ENCODE results near the gene GIPC1. TPM values are rescaled to one million over a fixed set of nuclear protein-coding genes. Genes with fewer than 3 reads are reported as not detected.
"Not testable (repeated sequence)": the region's sequence is repeated elsewhere in the genome, so short reads cannot be mapped to it uniquely, and the experiment has no call there.

The GIPC1 gene, protein sequence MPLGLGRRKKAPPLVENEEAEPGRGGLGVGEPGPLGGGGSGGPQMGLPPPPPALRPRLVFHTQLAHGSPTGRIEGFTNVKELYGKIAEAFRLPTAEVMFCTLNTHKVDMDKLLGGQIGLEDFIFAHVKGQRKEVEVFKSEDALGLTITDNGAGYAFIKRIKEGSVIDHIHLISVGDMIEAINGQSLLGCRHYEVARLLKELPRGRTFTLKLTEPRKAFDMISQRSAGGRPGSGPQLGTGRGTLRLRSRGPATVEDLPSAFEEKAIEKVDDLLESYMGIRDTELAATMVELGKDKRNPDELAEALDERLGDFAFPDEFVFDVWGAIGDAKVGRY
- polyA plus RNA-seq, result 10.1 TPM

DNA sequence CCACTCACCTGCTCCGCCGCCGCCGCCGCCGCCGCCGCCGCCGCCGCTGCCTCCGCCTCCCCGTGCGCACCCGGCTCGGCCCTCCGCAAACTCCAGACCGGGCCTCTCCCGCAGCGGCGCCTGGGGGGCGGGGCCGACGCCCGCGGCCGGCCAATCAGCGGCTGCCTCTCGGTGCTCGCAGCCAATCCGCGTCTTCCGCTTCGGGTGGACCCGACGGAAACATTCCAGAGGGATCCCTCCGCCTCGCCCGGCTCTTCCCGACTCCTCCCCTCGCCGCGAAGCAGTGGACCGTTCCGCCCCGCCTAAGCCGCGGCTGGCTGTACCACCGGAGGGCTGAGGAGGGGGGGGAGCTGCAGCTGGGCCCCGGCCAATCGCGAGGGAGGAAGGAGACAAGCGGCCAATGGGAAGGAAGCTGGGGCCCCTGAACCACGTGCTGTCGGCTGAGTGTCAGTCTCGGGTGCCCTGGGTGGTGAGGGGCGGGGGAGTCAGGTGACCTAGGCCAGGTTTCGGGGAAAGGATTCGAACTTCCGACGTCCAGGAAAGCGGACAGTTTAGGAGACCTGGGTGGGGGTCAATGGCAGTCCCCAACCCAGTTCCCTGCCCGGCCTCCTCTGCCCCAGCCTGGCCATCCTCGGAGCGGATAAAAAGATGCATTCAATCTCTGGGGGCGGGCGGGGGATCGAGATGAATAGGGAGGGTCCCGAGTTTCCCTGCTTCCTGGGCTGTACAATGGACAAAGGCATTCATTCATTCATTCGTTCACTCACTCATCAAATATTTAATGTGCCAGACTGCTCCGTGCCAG lies at the start of gene GIPC1:
Gene GIPC1 (minus strand): TSS at position 99 of the 805 bp plus-strand sequence. CDS start 13,151 bp downstream, outside the sequence.
- Mint-ChIP-seq H3K4me3 (peak within 1 kb of the TSS; percentile 79 to 92 (median 84)), H3K4me1 (peaks cover 5 to 13% (median 13%) of the 10 kb centered on the region in 3 donors), H3K36me3 (no peaks in the 10 kb centered on the region), H3K9me3 (no peaks in the 10 kb centered on the region), H3K27ac (peak within 1 kb of the TSS in 2 of 3 donors; percentile 56 to 77), H3K27me3 (no peaks in the 10 kb centered on the region)

DNA sequence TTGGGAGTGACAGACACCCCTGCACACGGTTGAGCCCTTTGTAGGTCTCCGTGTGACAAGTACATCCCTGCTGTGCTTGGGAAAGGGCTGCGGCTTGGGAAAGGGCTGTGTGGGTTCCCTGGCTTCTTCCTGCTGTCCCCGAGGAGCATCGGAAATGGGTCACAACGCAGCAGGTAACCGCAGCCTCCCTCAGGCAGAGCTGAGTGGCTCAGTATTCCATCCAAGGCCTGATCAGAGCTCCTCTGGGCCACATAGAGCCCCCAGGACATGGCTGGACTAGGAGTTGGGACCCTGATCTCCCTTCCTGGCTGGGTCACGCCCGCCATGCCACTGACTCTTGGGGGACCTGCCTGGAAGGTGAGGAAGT lies 49.8 kb upstream of the GIPC1 start:
- Mint-ChIP-seq H3K36me3 (peaks cover 4% of the 10 kb centered on the region), H3K4me3 (peak overlapping the region in 1 of 4 donors; percentile 60), H3K4me1 (peaks cover 9 to 14% (median 12%) of the 10 kb centered on the region in 3 donors), H3K27ac (no peak overlapping the region), H3K27me3 (no peaks in the 10 kb centered on the region), H3K9me3 (no peaks in the 10 kb centered on the region)

DNA sequence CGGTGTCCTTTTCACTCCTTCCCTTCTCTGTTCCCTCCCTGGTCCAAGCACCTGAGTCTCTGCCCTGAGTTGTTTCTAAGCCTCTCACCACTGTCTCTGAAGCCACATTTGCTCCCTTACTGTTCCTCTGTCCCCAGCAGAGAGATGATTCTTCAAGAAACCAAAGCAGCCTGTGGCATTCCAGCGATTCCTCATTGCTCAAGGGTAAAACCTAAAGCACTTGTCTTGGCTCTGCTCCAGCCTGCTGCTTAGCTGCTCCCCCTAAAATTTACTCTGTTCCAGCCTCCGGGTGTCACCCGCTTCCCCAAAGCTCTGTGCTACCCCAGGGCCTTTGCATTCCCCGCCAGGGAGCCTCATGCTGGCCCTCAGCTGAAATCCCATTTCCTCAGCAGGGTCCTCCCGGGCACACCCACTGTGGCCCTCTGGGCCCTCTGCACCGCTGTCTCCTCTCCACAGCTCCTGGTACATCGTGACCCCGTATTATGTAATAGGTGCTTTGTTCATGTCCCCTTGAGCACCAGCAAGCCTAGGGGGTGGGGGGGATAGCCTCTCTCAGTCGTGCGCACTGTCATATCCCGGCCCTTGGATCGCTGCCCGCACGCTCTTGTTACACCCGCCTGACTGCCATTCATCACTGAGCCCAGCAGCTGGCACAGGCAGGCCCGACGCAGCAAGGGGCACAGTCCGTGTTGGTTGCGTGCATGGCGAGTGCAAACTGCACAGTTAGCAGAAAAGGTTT lies 49.2 kb upstream of the GIPC1 start:
- H3K9me3 Mint-ChIP-seq, result no peaks in the 10 kb centered on the region
- H3K4me3 Mint-ChIP-seq, result peak overlapping the region in 1 of 4 donors; percentile 27
- peaks cover 7 to 10% (median 7%) of the 10 kb centered on the region in 3 donors for H3K4me1 Mint-ChIP-seq
- no peaks in the 10 kb centered on the region for H3K27me3 Mint-ChIP-seq
- peaks cover 4% of the 10 kb centered on the region for H3K36me3 Mint-ChIP-seq
- no peak overlapping the region for H3K27ac Mint-ChIP-seq

DNA sequence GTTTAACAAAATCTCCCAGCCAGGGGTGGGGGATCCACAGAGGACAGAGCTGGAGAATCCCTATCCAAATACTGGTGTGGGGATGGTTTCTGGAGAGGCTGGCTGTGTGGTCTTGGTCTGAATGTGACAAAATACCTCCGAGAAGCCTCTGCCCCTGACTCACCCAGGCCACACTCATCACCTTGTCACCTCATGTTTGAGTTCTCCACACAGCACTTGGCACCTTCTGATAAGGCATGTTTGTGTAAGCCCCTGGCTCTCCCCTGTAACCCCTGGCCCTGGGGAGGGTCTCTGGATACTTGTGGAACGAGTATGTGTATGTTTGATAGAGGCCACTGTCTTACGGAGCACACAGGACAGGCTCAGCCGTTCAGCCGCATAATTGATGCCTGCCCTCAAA lies 48.1 kb upstream of the GIPC1 start:
- Mint-ChIP-seq H3K27me3 (no peaks in the 10 kb centered on the region), H3K4me3 (no peak overlapping the region), H3K27ac (no peak overlapping the region), H3K9me3 (no peaks in the 10 kb centered on the region), H3K36me3 (peaks cover 4% of the 10 kb centered on the region), H3K4me1 (peaks cover 7 to 8% (median 8%) of the 10 kb centered on the region in 3 donors)

DNA sequence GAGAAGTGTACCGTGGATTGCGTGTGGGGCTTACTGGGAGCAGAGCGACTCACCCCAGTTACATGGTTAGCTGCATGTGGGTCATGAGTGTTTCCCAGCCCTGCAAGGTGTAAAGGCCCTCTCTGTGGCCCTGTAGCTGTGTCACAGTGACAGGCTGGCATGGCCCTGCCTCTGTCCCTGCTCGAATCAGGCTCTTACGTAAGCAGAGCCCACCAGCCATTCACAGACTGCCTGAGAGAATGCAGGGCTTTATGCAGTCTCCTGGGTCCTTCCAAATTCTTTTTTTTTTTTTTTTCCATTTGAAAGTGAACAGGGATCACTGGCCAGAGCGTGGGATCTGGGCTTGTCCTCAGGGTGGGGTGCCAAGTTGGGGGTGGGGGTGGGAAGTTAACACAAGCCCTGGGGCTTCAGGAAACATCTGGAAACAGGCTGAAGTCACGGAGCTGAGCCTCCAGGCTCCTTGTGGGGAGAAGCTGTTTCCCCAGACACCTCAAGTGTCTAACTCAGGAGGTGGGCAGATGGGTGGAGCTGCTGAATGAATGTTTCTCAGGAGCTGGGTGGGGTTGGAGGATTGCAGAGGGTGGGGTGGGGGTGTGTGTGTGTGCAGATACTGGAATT lies 46.9 kb upstream of the GIPC1 start:
- Mint-ChIP-seq H3K9me3 (no peaks in the 10 kb centered on the region), H3K27me3 (no peaks in the 10 kb centered on the region), H3K36me3 (peaks cover 5% of the 10 kb centered on the region), H3K4me1 (peaks cover 6 to 8% (median 7%) of the 10 kb centered on the region in 3 donors), H3K4me3 (peak overlapping the region in 1 of 4 donors; percentile 41), H3K27ac (no peak overlapping the region)

DNA sequence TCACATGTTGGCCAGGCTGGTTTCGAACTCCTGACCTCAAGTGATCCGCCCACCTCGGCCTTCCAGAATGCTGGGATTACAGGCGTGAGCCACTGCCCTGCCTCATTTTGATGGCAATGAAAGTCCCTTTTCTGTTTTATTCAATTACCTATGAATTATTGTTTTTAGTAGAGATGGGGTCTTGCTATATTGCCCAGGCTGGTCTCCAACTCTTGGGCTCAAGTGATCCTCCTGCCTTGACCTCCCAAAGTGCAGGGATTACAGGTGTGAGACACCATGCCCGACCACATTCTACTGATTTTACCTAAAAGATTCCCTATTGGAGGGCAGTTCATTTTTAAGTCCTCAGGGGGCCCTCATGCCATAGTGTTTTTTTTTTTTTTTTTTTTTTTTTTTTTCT lies 46.1 kb upstream of the GIPC1 start:
- H3K27ac Mint-ChIP-seq, H3K4me3 Mint-ChIP-seq, H3K4me1 Mint-ChIP-seq, H3K27me3 Mint-ChIP-seq, H3K36me3 Mint-ChIP-seq, H3K9me3 Mint-ChIP-seq: not testable (repeated sequence)

DNA sequence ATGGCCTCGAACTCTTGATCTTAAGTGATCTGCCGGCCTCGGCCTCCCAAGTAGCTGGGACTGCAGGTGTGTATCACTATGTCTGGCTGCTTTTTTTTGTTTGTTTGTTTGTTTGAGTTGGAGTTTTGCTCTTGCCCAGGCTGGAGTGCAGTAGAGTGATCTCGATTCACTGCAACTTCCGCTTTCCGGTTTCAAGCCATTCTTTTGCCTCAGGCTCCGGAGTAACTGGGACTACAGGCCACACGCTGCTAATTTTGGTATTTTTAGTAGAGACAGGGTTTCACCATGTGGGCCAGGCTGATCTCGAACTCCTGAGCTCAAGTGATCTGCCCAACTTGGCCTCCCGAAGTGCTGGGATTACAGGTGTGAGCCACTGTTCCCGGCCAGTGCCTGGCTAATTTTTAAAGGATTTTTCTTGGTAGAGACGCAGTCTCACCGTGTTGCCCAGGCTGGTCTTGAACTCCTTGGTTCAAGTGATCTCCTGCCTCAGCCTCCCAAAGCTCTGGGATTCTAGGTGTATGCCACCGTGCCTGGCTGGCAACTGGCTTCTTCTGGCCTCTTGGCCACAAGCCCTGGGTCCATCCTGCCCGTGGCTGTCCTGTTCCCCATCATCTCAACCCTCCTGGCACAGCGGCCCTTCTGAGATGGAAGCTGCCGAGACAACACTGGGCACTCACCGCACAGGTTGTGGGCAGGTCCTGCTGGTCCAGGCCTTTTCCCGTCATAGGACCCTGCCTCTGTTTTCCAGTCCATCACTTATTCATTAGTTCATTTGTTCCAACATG lies 45.0 kb upstream of the GIPC1 start:
- H3K27me3 Mint-ChIP-seq, result no peaks in the 10 kb centered on the region
- H3K4me3 Mint-ChIP-seq, result no peak overlapping the region
- H3K36me3 Mint-ChIP-seq, result peaks cover 5% of the 10 kb centered on the region
- no peaks in the 10 kb centered on the region for H3K9me3 Mint-ChIP-seq
- no peak overlapping the region for H3K27ac Mint-ChIP-seq
- H3K4me1 Mint-ChIP-seq, result peaks cover 3 to 10% (median 8%) of the 10 kb centered on the region in 3 donors

DNA sequence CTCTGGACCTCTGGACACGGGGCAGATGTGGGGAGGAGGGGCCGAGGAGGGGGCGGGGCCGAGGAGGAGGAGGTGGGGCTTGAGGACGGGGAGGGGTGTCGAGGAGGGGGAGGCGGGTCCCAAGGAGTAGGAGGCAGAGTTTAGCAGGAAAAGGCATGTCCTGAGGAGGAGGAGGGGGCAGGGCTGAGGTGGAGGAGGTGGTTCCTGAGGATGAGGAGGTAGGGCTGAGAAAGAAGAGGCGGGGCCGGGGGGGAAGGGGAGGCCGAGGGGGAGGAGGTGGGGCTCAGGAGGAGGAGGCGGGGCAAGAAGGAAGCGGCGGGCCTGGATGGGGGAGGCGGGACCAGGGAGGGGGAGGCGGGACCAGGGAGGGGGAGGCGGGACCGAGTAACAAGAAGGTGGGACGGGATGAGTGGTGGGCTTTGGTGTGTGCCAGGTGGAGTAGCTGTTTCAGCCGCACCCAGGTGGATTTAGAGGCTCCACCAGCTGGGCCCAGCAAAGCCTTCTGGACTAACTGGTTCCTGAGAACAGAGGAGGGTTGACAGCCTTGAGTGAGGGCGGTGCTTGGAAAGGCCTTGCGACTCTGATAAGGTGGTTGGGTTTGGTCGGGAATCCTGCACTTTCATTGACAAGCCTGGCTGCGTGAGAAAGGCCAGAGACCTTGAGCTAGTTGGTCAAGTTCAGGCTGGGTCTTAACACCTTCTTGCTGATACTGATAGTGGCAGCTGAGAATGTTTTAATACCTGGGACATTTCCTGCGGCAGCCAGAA lies 41.2 kb upstream of the GIPC1 start:
- Mint-ChIP-seq H3K4me3 (no peak overlapping the region), H3K27me3 (no peaks in the 10 kb centered on the region), H3K9me3 (no peaks in the 10 kb centered on the region), H3K4me1 (peaks cover 0 to 12% (median 4%) of the 10 kb centered on the region in 3 donors), H3K36me3 (peaks cover 6% of the 10 kb centered on the region), H3K27ac (peak overlapping the region in 1 of 3 donors; percentile 50)

DNA sequence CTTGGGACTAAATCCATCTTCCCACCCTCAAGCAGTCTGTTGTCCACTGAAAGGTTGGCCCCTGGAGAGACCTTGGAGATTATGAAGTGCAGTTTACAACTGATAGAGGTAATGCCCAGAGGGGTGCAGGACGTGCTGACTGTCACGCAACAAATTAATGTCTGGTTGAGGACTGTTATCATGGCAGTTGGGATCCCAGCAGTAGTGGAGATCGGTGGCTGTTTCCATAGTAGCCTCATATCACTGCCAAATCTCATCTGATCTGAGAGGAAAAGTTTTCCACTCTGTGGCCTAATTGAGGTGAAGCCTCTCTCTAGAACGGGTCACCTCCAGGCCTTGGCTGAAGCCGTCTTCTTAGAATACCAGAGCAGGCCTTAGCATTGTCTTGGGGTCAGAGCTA lies 37.5 kb upstream of the GIPC1 start:
- no peak overlapping the region for H3K27ac Mint-ChIP-seq
- no peaks in the 10 kb centered on the region for H3K9me3 Mint-ChIP-seq
- peak overlapping the region in 1 of 4 donors; percentile 25 for H3K4me3 Mint-ChIP-seq
- H3K27me3 Mint-ChIP-seq, result no peaks in the 10 kb centered on the region
- peaks cover 4% of the 10 kb centered on the region for H3K36me3 Mint-ChIP-seq
- peaks cover 5 to 18% (median 11%) of the 10 kb centered on the region in 3 donors for H3K4me1 Mint-ChIP-seq

DNA sequence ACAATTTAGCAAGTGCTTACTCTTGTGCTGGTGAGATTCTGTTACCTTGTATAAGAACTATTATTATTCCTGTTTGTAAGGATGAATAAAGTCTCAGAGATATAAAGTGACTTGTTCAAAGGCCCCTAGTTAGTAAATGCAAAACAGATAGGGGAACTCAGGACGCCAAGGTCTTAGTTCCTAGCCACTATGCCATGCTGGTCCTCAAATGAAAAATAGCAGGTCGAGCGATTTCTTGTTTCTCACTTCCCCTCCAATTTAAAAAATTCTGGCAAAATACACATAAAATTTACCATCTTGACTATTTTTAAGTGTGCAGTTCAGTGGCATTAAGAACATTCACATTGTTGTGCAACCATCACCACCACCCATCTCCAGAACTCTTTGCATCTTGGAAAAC lies 34.6 kb upstream of the GIPC1 start:
- Mint-ChIP-seq H3K36me3 (peaks cover 2% of the 10 kb centered on the region), H3K27ac (peak overlapping the region in 2 of 3 donors; percentile 39 to 82), H3K27me3 (no peaks in the 10 kb centered on the region), H3K9me3 (no peaks in the 10 kb centered on the region), H3K4me3 (peak overlapping the region; percentile 55 to 99 (median 79)), H3K4me1 (peaks cover 5 to 14% (median 14%) of the 10 kb centered on the region in 3 donors)

DNA sequence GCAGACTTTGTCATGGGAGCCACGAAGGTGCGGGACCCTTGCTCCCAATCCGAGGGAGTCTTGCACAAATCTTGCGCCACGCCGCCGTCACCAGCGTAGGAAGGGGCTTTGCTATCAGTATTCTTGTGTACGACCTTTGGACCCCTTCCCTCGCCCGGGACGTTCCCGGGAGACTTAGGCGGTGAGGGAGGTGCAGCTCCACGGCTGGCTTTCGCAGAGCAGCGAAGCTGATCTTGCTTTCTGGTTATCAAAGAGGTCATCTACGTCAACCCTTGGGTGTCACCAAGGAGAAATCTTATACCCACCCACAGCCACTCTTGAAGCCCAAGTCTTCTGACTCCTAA lies 34.0 kb upstream of the GIPC1 start:
- H3K27ac Mint-ChIP-seq, result peak overlapping the region; percentile 82 to 99 (median 98)
- peaks cover 5 to 17% (median 14%) of the 10 kb centered on the region in 3 donors for H3K4me1 Mint-ChIP-seq
- H3K27me3 Mint-ChIP-seq, result no peaks in the 10 kb centered on the region
- H3K36me3 Mint-ChIP-seq, result peaks cover 2% of the 10 kb centered on the region
- H3K9me3 Mint-ChIP-seq, result no peaks in the 10 kb centered on the region
- peak overlapping the region; percentile 93 to 99 (median 97) for H3K4me3 Mint-ChIP-seq

DNA sequence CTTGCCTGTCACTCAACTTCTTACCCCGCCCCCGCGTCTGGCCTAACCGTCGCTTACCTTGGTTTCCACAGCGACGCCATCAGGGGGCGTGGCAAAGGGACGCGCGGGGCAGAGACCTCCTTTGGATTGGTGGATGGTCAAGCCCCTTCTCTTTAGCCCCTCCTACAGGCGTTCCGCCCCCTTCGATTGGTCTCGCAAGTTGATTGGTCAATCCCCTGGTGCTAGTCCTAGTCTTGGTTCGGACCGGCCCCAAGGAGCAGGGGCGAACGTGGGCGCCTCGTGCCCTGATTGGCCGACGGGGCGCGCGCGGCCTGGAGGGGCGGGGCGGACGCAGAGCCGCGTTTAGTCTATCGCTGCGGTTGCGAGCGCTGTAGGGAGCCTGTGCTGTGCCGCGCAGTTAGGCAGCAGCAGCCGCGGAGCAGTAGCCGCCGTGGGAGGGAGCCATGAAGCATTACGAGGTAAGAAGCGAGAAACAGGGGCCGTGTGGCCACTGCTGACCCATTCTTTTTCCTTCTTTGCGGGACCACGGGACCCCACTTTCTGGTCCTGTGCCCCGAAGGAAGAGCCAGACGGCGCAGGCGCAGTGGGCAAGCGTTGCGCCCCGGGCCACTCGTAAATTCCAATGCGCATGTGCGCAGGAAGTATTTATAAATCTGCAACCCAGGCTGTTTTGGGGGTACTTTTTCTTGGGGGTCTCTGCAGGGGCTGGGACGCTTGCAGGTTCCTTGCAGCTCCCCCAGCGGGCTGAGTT lies 33.5 kb upstream of the GIPC1 start, which contains the start of gene TECR:
Gene TECR (plus strand): TSS at position 341 of the 751 bp plus-strand sequence. CDS start 103 bp downstream, at position 444.
- Mint-ChIP-seq H3K4me3 (peak within 1 kb of the TSS; percentile 93 to 99 (median 97)), H3K27ac (peak within 1 kb of the TSS; percentile 82 to 99 (median 98)), H3K9me3 (no peaks in the 10 kb centered on the region), H3K27me3 (no peaks in the 10 kb centered on the region), H3K36me3 (peaks cover 2% of the 10 kb centered on the region), H3K4me1 (peaks cover 5 to 17% (median 14%) of the 10 kb centered on the region in 3 donors)

Measured in IgD-negative memory B cell (primary cell).